GM18517 (cell line): ENCODE data around the gene ACVR2A.

Experiments used
- ATAC-seq: cut with Tn5 transposase; IDR thresholded peaks from one replicate; pipeline ENCODE4 v1.9.1; 2021; ENCODE audit warnings: mild to moderate bottlenecking, moderate library complexity; ENCODE audit not compliant: unreplicated experiment

ACVR2A gene

DNA sequence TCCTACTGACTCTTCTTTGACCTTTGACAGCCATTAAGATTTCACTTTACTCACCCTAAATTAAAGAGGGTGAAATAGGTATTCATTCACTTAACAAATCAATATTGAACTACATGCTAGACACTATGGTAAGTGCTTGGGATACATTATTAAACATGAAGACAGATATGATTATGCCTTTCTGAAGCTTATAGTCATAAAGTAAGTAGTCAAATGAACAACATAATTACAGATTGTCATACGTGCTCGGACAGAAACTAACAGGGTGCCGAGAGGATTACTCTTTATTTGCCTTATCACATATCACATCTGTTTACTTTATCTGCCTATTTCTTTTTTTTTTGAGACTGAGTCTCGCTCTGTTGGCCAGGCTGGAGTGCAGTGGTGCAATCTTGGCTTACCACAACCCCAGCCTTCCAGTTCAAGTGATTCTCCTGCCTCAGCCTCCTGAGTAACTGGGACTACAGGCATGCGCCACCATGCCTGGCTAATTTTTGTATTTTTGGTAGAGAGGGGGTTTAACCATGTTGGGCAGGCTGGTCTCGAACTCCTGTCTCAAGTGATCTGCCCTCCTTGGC, 9.8 kb downstream of the ACVR2A start:
- no peak for ATAC-seq

DNA sequence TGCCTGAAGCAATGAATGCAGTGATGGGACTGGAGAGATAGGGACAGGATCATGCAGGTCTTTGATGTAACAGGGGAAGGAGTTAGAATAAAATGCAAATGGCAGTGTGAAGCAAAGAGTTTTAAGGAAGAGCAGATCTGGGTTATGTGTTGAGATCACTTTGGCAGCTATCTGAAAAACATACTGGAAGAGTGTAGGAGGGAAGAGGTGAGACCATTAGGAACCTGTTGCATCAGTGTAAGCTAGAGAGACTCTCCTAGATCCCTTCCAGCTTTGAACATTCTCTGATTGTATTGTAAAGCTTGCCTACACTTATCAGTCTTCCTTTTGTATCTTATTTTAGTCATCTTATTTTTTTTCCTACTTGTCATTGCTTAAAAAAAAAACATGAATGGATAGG, 10.5 kb downstream of the ACVR2A start:
- ATAC-seq: no peak

DNA sequence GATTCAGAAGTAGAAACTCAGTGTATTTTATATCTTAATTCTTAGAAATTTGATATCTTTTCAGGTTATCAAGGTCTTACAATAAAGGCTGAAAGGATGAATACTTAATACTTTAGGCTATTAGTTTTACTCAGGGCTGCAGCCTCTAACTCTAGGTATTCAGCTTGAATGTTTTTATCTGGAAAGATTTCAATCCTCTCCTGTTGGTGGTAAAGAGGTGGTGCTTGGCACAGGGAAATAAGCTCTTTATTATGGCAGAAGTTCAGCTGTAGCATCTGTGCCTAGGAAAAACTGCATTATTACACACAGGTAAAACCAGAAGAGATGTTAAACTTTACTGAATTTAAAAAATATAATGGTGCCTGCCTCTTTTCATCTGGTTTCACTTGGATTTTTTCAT, 11.1 kb downstream of the ACVR2A start:
- no peak for ATAC-seq

DNA sequence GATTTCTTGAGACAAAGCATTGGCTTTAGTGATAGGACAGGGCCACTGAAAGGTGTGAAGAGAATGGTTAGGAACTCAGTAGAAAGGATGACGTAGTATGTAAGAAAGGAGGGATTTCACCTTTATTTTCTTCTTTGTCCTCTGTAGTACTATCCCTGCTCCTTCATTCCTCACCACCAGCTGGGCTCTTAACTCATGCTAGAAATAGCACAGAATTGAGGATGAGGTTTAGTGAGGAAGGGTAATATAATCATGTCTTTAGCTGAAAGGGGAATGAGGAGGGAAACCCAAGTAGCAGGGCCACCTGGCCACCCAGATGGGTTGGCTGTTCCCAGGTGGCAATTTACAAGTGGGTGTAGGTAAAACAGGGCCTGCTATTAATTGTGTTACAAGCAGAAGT, 15.2 kb downstream of the ACVR2A start:
- ATAC-seq: no peak

DNA sequence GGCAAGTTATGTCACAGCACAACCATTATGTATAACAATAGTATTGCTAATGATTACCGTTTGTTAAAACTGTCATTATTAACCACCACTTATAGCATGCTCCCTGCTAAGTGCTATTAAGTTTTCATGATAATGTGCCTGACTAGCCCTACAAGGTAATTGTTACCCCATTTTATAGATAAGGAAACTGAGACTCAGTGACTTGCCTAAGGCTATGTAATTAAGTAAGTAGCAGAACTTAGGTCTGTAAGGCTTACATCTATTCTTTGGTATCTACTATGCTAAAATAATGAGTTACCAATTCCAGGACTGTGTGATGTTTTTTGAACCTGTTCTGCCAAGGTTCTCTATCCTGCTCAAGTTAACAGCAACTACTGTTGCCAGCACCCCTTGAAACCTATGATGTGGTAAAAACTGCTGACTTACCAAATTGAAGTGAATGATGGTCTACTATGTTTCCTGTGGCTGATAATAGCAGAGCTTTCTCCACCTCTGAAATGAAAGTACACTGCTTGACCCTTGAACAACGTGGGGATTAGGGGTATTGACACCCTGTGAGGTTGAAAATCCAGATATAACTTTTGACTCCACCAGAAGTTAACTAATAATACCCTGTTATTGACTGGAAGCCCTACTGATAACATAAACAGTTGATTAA, 18.2 kb downstream of the ACVR2A start:
- ATAC-seq: no peak

DNA sequence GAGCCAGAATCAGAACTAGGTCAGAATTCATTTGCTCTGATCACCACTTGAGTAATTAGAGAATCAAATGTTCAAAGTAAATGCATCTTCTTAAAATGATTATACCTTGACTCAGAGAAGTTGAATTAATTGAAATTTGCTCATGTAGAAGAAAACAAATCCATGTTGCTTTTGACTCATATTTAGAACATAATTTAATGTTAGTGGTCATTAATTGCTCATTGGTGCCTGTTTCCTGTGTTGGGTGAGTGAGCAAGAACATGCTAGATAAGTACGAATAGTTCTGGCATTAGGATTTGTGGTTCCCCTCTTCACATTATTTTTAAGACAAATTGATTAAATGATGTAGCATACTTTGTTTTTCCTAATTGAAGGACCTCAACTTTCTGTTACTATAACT, 19.0 kb downstream of the ACVR2A start:
- ATAC-seq: no peak

DNA sequence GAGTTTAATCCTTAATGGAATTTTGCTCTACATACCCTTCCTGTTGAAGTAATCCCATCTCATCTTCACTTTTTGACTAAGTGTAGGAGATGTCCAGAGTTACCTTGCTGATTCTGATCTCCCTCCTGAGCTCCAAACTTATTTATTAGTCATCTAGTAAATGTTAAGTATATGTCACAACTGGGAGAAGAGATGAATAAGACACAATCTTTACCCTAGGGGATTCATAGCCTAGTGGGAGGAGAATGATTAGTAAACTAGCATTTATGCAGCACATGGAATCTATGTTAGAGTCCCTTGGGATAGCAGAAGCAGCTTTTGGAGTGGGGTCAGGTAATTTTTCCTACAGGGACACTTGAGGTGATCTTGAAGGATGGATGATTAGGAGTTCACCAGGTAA, 20.7 kb downstream of the ACVR2A start:
- ATAC-seq: no peak

DNA sequence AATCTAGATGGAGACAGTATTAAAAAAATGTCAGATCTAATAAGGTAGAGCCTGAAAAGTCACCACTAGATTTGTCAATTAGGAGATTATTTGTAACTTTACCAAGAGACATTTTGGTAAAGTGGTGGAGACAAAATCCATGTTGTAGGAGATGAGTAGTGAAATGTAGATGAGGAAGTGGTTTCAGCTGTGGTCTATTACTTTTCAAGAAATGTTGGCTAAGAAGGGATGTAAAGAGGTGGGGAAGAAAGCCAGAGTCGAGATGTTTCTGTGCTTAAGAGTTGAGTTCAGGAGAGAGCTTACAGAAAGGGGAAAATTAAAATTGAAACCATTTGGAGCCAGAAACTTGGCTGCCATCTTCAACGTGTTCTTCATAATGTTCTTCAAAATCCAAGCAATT, 22.2 kb downstream of the ACVR2A start:
- ATAC-seq: no peak

DNA sequence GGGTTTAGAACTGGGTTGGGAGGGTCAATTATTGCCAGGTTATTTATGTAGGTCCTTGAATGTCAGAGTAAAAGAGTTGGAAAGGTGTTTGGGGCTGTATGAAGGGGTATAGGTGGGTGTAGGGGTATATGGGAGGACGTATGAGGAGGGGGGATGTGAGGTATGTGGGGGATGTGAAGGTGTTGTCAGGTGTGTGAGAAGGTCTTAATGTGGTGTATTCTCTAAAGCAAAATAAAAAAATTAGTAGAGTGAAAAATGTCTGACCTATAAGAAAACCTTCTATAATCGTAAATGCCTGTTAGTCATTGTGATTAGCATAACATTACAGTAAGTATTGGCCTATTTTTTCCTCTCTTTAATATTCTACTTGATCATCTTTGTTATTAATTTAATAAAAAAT, 25.1 kb downstream of the ACVR2A start:
- ATAC-seq: no peak

DNA sequence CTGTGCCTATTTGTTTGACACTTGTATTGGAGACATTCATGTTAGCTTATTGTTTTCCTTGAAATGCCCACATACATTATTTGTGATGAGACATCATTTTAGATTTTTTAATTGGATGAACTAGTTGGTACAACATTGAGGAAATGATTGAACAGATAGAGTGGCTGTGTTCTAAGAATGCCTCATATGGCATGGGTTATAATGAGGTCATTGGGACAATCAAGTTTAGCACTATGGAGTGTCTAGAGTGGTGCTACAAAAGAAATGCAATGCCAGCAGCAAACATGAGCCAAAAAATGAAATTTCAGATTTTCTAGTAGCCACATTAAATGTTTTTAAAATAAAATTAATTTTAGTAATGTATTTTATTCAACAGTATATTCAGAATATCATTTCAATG, 28.1 kb downstream of the ACVR2A start:
- no peak for ATAC-seq

DNA sequence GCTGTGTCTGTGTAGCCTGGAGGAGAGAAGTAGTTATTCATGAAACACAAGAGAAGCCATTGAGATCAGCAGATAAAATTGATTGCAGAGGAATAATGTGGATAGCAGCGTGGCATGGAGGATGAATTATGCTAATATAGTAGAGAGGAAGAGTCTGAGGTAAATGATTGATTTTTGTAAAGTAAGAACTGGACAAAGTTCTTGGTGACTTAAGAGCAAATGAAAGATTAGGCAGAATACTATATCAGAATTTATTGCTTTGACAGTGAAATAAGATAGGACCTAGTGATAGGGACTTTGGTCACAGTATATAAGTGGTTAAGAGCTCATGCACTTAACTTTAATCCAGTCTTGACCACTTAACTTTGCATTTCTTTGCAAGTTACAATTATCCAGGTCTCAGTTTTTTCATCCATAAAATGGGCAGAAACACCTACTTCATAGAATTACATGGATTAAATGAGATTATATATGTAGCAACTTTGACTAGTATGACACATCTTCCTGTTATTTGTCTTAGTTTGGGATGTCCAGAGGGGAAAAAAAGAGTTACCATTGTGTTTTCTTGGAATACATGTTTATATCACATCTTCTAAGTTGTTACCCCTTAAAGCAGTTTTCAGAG, 29.1 kb downstream of the ACVR2A start:
- ATAC-seq: no peak

DNA sequence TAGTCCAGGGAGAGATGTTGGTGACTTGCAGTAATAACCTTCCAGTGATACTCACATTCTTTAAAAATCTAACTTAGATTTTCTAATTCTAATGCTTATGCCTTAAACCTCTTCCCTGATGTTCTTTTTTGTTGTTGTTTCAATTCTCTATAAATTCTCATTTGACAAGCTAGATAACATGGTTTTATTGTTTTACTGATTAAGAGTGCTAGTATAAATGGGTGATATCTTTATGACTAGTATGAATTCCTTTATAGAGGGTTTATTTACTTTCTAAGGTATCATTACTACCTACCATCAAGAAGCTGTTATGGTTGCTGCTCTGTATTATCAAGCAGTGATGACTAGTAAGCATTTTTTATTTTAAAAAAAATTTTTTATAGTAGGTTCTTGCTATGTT, 35.0 kb downstream of the ACVR2A start:
- ATAC-seq: no peak

DNA sequence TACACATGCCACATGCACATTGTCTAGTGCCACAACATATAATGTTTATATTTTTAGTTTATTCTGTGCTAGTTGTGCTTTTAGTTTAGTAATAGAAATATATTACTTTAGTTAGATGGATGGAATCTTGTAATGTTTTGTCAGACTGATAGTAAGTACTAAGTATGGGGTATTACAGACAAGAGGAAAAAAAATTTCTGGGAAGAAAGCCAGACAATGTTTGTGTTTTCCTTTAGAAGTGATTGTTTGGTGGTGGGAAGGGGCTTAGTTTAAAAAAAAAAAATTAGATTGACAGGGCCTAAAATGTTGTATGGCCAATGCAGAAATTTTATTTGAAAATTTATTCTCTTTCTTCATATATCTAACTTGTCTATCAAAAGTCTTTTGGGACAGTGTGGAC, 37.8 kb downstream of the ACVR2A start:
- ATAC-seq: no peak

DNA sequence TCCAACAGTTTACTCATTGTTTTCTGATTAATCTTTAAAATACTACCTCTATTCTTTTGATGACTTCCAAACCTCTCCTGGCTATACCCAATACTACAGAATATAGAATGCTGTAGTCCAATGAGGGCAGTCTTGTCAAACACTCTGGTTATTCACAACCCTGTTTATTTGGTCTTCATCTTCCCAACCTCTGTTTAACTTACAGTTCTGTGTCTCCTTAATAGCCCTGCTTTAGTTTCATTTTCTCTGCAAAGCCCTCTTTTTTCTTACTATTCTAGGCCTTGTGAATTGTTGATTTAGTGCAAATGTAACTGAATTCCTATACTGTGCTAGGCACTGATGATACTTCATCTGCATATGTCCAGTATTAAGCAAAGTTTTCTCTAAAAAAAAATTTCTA, 40.0 kb downstream of the ACVR2A start:
- ATAC-seq: no peak

DNA sequence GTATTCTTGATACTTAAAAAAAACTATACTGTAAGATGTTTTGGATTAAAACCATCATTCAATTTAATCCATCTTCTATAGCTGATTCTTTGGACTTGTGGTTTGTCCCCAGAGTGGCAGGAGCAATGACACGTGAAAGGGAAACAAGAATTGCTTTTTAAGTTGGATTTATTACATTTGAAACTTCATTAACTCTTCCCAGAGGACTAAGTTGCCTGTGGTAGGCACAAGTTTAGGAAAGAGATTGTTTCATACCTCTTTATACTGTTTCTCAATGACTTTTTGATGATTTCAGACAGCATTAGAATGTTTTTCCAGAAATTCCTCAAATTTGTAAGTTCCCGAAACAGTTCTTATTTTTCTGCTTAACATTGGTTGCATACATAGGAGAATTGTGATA, 41.3 kb downstream of the ACVR2A start:
- ATAC-seq: no peak

DNA sequence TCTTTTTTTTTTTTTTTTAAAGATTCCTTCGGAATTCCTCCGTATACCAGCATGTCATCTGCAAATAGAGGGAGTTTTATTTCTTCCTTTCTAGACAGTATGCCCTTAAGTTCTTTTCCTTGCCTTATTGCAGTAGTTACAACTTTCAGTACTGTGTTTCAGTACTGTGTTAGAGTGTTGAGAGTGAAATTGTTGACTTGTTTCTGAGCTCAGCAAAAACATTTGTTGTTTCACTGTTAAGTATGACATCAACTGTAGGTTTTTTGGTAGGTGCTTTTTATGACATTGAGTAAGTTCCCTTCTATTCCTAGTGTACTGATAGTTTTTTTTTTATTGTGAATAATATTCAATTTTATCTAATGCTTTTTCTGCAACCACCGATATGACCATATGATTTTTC, 43.9 kb downstream of the ACVR2A start:
- ATAC-seq: peak; percentile 71

DNA sequence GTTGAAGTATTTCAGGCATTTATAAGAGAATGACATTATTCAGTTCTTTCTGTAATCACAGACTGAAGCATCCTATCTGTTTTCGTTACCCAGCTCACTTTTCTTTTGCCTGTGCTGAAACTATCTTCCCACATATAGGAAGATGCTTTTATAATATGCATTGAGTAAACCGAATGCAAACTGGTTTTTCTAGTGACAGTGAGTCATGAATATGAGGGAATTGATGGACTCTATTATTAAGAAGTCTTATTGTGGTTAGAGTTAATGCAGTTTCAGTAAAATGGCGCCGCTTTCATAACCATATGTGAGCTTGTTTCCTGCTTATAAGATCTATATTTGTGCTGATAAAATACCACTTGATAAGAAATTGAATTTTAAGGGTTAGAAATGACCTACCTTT, 59.2 kb downstream of the ACVR2A start:
- no peak for ATAC-seq

DNA sequence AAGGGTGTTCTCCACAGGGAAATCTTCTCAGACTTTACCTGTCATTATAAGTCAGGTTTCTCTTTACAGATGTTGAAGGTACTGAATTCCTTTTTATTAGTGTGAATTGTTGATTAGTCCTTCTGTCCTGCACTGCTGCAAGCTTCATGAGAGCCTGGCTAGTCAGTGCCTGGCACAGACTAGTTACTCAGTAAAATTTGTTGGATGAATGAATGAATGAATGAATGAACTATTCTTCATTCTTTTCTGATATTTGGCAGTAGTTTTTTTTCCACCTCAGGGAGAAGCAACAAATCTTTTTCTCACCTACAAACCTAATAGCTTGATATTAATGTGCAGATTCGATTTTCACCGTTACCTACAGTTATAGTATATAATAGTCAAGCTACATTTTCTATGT, 64.3 kb downstream of the ACVR2A start:
- no peak for ATAC-seq

DNA sequence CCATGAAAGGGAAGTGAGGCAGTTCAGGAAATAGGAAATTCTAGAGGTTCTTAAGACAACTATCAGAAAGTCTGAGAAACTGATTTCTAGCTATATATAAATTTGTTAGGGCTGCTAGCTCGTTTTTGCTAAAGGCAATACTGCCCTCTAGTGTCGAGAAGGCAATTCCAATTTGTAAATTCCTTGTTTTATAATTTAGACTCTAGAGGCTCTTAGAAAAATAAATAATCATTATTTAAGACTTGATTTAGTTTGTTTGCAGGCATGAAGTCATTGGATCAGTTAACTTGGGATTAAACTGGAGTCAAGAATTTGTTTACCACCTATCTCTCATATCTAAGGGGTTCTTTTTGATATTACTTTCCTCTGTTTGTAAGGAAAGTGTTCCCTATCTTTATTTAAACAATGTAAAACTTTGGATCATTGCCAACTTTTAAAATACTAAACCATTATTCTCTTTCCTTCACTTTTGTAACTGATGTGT, 66.2 kb downstream of the ACVR2A start:
- ATAC-seq: peak; percentile 46

DNA sequence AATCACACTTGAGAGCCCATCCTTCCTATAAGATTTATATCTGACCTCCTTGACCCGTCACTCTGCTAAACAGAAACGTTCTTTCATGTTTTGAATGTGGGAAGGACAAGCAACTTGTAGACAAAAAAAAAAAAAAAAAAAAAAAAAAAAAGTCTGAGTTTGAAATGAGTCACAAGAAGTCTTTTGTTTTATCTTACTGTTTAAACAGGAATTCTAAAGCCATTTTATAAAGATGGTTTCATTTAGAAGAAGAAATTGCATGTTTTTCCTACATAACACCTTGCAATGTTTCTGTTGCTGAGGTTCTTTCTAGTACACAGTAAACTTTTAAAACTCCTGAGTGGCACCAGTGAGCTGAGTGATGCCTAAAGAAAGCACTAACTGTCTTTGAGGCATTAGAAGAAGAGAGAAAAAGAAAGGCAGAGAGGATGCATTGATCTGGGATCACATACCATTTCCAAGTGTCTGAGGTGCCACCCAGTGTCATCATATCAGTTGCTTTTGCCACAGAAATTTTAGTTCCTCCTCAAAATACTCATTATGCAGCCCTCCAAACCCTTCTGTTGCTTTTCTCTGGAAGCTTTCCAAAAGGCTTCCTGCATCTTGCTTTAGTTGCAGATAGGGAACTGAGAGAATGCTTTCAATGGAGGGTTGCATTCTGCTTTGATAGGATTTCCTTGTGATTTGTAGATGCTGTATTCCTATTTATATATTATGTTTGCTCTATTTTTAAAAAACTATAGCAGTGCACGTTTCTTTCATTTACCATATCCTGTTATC, 69.1 kb downstream of the ACVR2A start:
- no peak for ATAC-seq

DNA sequence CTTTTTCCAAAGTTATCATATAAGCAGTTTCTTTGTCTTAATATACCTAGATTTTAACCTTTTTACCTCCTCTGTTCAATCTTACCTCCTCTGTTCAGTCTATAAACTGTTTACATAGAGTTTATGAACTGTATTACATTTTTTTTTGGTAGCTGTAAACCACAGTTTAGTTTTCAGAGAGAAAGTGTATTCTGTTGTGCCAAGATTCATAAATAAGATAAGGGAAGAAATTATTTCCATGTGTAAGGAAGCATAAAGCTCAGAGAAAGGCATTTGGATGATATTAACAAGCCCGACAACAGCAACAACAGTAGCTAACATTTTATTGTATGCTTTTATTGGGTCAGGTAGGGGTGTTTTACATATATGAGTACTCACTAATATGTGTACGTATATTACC, 71.2 kb downstream of the ACVR2A start:
- no peak for ATAC-seq

DNA sequence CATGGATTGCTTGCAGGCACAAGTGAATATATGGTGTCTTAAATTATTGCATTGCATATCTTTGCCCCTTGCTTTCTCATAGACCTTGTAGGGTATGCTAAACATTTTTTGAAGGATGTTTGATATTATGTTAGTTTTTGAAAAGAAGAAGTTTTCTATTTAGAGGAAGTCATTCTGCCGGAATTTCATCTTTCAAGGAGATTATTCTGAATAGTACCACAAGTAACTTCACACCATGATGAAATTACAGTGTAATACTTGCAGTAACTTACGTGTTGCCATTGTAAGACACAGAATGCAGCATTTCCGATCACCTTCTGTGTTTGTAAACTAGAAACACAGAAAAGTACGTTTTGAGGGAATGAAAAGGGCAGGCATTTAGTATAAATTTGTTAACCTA, 71.9 kb downstream of the ACVR2A start:
- no peak for ATAC-seq
